ENCODE results near the gene HAPLN1. TPM values are rescaled to one million over a fixed set of nuclear protein-coding genes. Genes with fewer than 3 reads are reported as not detected.

Gene HAPLN1
- total RNA-seq, 1 experiment from 2014 or later: not detected

DNA sequence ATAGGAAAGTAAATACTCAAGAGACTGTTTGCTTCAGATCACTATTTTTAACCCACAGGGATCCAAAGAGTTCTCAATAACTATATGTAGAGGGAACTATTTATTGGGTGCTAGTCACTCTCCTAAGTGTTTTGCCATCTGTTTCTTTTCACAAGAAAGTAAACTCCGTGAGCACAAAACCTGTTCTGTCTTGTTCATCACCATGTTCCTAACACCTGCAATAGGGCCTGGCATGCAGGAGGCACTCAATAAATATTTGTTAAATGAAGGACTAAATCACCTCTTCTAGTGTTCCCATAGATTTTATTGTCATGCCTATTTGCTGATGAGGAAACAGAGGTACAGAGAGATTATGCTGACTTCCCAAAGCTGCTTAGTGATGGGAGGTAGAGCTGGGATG is 130.9 kb downstream of the HAPLN1 start:
- no peak overlapping the region for H2AFZ ChIP-seq
- no peaks in the 10 kb centered on the region for H3K27me3 ChIP-seq (ENCODE audit: insufficient read depth, low read depth)
- no peaks in the 10 kb centered on the region for H3K9me3 ChIP-seq (ENCODE audit: insufficient read depth, low read depth)
- H4K20me1 ChIP-seq (ENCODE audit: insufficient read depth): no peaks in the 10 kb centered on the region
- no TSS peak for BruUV-seq (replicated peaks)
- H3K79me2 ChIP-seq (ENCODE audit: low read depth): no peaks in the 10 kb centered on the region
- ChIA-PET CTCF (interaction anchor here (0.6 kb wide), 1 partner anchor 66 kb away, joined by 4 read pairs; no protein-coding TSS in a partner anchor), POLR2A (ENCODE audit: unreplicated experiment) (no interaction called here)
- H3K9me2 ChIP-seq (ENCODE audit: insufficient read depth): no peaks in the 10 kb centered on the region
- H3K4me1 ChIP-seq (replicated peaks; ENCODE audit: insufficient read depth): no peaks in the 10 kb centered on the region
- no peaks in the 10 kb centered on the region for H3F3A ChIP-seq (ENCODE audit: insufficient read depth, low read depth)
- intact Hi-C loops (cut with micrococcal nuclease; ENCODE audit: unreplicated experiment): no loop called here
- DNase-seq: no peak
- TF ChIP-seq, protein P1, sequence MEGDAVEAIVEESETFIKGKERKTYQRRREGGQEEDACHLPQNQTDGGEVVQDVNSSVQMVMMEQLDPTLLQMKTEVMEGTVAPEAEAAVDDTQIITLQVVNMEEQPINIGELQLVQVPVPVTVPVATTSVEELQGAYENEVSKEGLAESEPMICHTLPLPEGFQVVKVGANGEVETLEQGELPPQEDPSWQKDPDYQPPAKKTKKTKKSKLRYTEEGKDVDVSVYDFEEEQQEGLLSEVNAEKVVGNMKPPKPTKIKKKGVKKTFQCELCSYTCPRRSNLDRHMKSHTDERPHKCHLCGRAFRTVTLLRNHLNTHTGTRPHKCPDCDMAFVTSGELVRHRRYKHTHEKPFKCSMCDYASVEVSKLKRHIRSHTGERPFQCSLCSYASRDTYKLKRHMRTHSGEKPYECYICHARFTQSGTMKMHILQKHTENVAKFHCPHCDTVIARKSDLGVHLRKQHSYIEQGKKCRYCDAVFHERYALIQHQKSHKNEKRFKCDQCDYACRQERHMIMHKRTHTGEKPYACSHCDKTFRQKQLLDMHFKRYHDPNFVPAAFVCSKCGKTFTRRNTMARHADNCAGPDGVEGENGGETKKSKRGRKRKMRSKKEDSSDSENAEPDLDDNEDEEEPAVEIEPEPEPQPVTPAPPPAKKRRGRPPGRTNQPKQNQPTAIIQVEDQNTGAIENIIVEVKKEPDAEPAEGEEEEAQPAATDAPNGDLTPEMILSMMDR (conservative IDR thresholded peaks at IDR 0.05): no peak
- TF ChIP-seq EZH2 (IDR thresholded peaks at IDR 0.05; ENCODE audit: low read depth): no peak
- no peaks in the 10 kb centered on the region for H3K36me3 ChIP-seq (ENCODE audit: low read depth)
- no peak overlapping the region for H3K27ac ChIP-seq
- H3K4me3 ChIP-seq: no peak overlapping the region
- no peak overlapping the region for H3K4me2 ChIP-seq

Other genes with a start within 250 kb of the HAPLN1 start
- gene VCAN, start 249.1 kb downstream of the HAPLN1 start, total RNA-seq (2021): 0.28 and 0.43 TPM in 2 replicates

Measured in PC-9 (cell line).